MM.1S (cell line): ENCODE measurements around the gene KIZ.

Experiments used
- DNase-seq: peaks from one replicate; pipeline ENCODE4 v3.0.0-alpha.2; 2015
- H2AFZ ChIP-seq: fragments of 300-600 bp; sonication (generic); 2 replicates; pipeline ENCODE4 v1.6.0; 2016; ENCODE audit warnings: antibody characterized with exemption, low read length
- H3F3A ChIP-seq: fragments of 300-600 bp; sonication (generic); 2 replicates; pipeline ENCODE4 v1.6.1; 2016; ENCODE audit warnings: mild to moderate bottlenecking, antibody characterized with exemption, low read length, moderate library complexity, mixed read lengths; ENCODE audit not compliant: insufficient read depth
- H3K27ac ChIP-seq: fragments of 300-600 bp; sonication (generic); 2 replicates; pipeline ENCODE4 v1.5.1; 2016; ENCODE audit warnings: mild to moderate bottlenecking, low read length
- H3K27me3 ChIP-seq: fragments of 300-600 bp; sonication (generic); replicated peaks from 2 replicates; pipeline ENCODE4 v1.6.0; 2016; ENCODE audit warnings: low read length; ENCODE audit not compliant: insufficient read depth
- H3K36me3 ChIP-seq: fragments of 300-600 bp; sonication (generic); replicated peaks from 2 replicates; pipeline ENCODE4 v1.6.1; 2016; ENCODE audit warnings: mild to moderate bottlenecking, low read length, mixed read lengths; ENCODE audit not compliant: insufficient read depth
- H3K4me1 ChIP-seq: fragments of 300-600 bp; sonication (generic); 2 replicates; pipeline ENCODE4 v1.6.1; 2016; ENCODE audit warnings: low read length, mixed read lengths
- H3K4me2 ChIP-seq: fragments of 300-600 bp; sonication (generic); 2 replicates; pipeline ENCODE4 v1.6.0; 2016; ENCODE audit warnings: low read depth, low read length
- H3K4me3 ChIP-seq: fragments of 300-600 bp; sonication (generic); 2 replicates; pipeline ENCODE4 v1.5.1; 2016; ENCODE audit warnings: low read length, mixed read lengths
- H3K79me2 ChIP-seq: fragments of 300-600 bp; sonication (generic); 2 replicates; pipeline ENCODE4 v1.6.1; 2016; ENCODE audit warnings: mixed run types, low read length, mixed read lengths
- H3K9ac ChIP-seq: fragments of 300-600 bp; sonication (generic); 2 replicates; pipeline ENCODE4 v1.6.1; 2016; ENCODE audit warnings: low read length, mixed read lengths
- H3K9me2 ChIP-seq: fragments of 300-600 bp; sonication (generic); replicated peaks from 2 replicates; pipeline ENCODE4 v1.6.1; 2016; ENCODE audit warnings: mild to moderate bottlenecking, low read length, mixed read lengths; ENCODE audit not compliant: insufficient read depth
- H3K9me3 ChIP-seq: fragments of 300-600 bp; sonication (generic); replicated peaks from 2 replicates; pipeline ENCODE4 v1.6.1; 2016; ENCODE audit warnings: mild to moderate bottlenecking, low read length, mixed read lengths; ENCODE audit not compliant: insufficient read depth
- H4K20me1 ChIP-seq: fragments of 300-600 bp; sonication (generic); 2 replicates; pipeline ENCODE4 v1.6.1; 2016; ENCODE audit warnings: mild to moderate bottlenecking, low read length, moderate library complexity, mixed read lengths; ENCODE audit not compliant: insufficient read depth
- CTCF ChIP-seq: fragments of 300-600 bp; sonication (generic); IDR thresholded peaks from 2 replicates; pipeline ENCODE4 v1.5.1; 2016; ENCODE audit warnings: antibody characterized with exemption, low read length, mixed read lengths
- EZH2 ChIP-seq: fragments of 300-600 bp; sonication (generic); optimal IDR thresholded peaks from 2 replicates; pipeline ENCODE3; 2017; ENCODE audit warnings: low read depth, mild to moderate bottlenecking, antibody characterized with exemption, low read length, mixed read lengths
- EZH2phosphoT487 ChIP-seq: fragments of 300-600 bp; sonication (generic); IDR thresholded peaks from 2 replicates; pipeline ENCODE4 v1.6.1; 2018; ENCODE audit warnings: antibody characterized with exemption, low read length

Gene KIZ

GRCh38 chr20:21090111-21090618 is 35.7 kb upstream of the KIZ start:
- no peaks in the 10 kb centered on the region for H3K27me3 ChIP-seq
- H3K79me2 ChIP-seq = no peaks in the 10 kb centered on the region
- H3K4me2 ChIP-seq = no peak overlapping the region
- H2AFZ ChIP-seq = no peak overlapping the region
- no peaks in the 10 kb centered on the region for H3K9me3 ChIP-seq
- no peaks in the 10 kb centered on the region for H3F3A ChIP-seq
- no peak overlapping the region for H3K9ac ChIP-seq
- no peak for TF ChIP-seq EZH2
- no peak for TF ChIP-seq CTCF
- no peak for TF ChIP-seq EZH2phosphoT487
- no peaks in the 10 kb centered on the region for H3K9me2 ChIP-seq
- no peaks in the 10 kb centered on the region for H4K20me1 ChIP-seq
- no peak overlapping the region for H3K27ac ChIP-seq
- no peaks in the 10 kb centered on the region for H3K36me3 ChIP-seq
- no peak for DNase-seq
- no peak overlapping the region for H3K4me3 ChIP-seq
- H3K4me1 ChIP-seq = no peaks in the 10 kb centered on the region

- Histone ChIP-seq H3K4me2 (no peak overlapping the region), H3K9me2 (no peaks in the 10 kb centered on the region), H3K9ac (no peak overlapping the region), H3K79me2 (no peaks in the 10 kb centered on the region), H3K9me3 (no peaks in the 10 kb centered on the region), H3K36me3 (no peaks in the 10 kb centered on the region), H3K27me3 (no peaks in the 10 kb centered on the region), H3K27ac (no peak overlapping the region), H3F3A (no peaks in the 10 kb centered on the region), H4K20me1 (no peaks in the 10 kb centered on the region), H3K4me1 (no peaks in the 10 kb centered on the region), H3K4me3 (no peak overlapping the region), H2AFZ (no peak overlapping the region)
- no peak for DNase-seq
- TF ChIP-seq CTCF (no peak), EZH2phosphoT487 (no peak), EZH2 (no peak)
These were observed 35.2 kb upstream of the KIZ start for GRCh38 chr20:21090721-21091120.

GRCh38 chr20:21092806-21093205 is 33.1 kb upstream of the KIZ start:
- Histone ChIP-seq H3K4me1 (no peaks in the 10 kb centered on the region), H3K36me3 (no peaks in the 10 kb centered on the region), H3K9ac (no peak overlapping the region), H3K4me3 (no peak overlapping the region), H4K20me1 (no peaks in the 10 kb centered on the region), H3K9me2 (no peaks in the 10 kb centered on the region), H3K9me3 (no peaks in the 10 kb centered on the region), H3K27me3 (0 out of 2 replicates have a peak, but pooled peaks cover 4% of the 10 kb centered on the region), H2AFZ (no peak overlapping the region), H3K4me2 (no peak overlapping the region), H3K79me2 (no peaks in the 10 kb centered on the region), H3F3A (no peaks in the 10 kb centered on the region), H3K27ac (no peak overlapping the region)
- no peak for TF ChIP-seq CTCF
- no peak for TF ChIP-seq EZH2
- TF ChIP-seq EZH2phosphoT487 = no peak
- no peak for DNase-seq
